ENCODE results near the gene STAC2.

STAC2 gene

DNA sequence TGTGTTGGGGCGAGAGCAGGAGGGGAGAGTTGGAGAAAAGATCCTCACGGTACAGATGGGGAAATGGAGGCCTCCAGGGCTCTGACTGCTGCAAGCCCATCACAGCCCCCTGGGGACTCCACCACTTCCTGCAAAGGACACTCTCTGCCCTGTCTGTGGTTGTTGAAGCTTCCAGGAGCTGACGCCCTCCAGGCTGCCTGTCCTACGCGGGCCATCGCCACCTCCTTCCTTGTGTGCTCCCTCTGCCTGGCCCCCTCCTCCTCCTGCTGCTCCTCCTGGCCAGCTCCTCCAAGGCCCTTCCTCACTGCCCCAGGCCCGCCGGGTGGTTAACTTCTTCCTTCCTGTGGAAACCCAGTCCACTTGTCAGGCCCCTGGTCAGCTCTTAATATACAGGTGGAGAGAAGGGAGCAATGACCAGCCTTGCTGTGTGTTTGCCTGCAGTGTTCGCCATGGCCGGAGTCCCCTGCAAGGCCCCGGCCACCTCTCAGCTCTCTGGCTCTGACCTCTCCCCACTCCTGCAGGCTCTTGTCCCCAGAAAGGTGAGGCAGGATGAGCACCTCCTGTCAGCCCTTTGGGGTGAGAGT lies 18.4 kb upstream of the STAC2 start:
- Histone ChIP-seq H3K4me1 (ENCODE audit: control insufficient read depth, low read depth, low read length) (no peaks in the 10 kb centered on the region), H3K56ac (ENCODE audit: low read length) (peak overlapping the region; percentile 37), H3K4ac (ENCODE audit: low read depth, low read length) (no peak overlapping the region), H3K4me2 (ENCODE audit: low read length) (no peak overlapping the region), H2BK15ac (replicated peaks; ENCODE audit: low read depth) (no peak overlapping the region), H3K27me3 (ENCODE audit: insufficient read depth, low read length, poor library complexity) (no peaks in the 10 kb centered on the region), H4K5ac (ENCODE audit: low read length) (no peak overlapping the region), H4K8ac (ENCODE audit: low read depth, low read length) (no peak overlapping the region), H3K9ac (ENCODE audit: low read length) (no peak overlapping the region), H3K79me1 (ENCODE audit: low read length) (no peaks in the 10 kb centered on the region), H2BK120ac (ENCODE audit: low read depth, low read length) (no peak overlapping the region), H3K23ac (ENCODE audit: low read length) (no peak overlapping the region), H2AK5ac (ENCODE audit: low read length) (no peak overlapping the region), H3K27ac (ENCODE audit: low read depth, low read length) (no peak overlapping the region), H3K4me3 (ENCODE audit: low read length) (no peak overlapping the region), H3K36me3 (ENCODE audit: control insufficient read depth, insufficient read depth, low read length) (no peaks in the 10 kb centered on the region), H3K18ac (ENCODE audit: low read length) (no peak overlapping the region), H3K79me2 (ENCODE audit: control insufficient read depth, insufficient read depth, low read length) (no peaks in the 10 kb centered on the region), H2BK5ac (ENCODE audit: low read length) (no peak overlapping the region)
- DNase-seq = peak; percentile 37
- no CpG with 5 or more reads among the region's 11 CpGs for WGBS (ENCODE audit: extremely low coverage, insufficient coverage, low lambda C conversion rate)

- Histone ChIP-seq H3K4me2 (ENCODE audit: low read length) (no peak overlapping the region), H3K27me3 (ENCODE audit: insufficient read depth, low read length, poor library complexity) (no peaks in the 10 kb centered on the region), H3K56ac (ENCODE audit: low read length) (no peak overlapping the region), H3K36me3 (ENCODE audit: control insufficient read depth, insufficient read depth, low read length) (no peaks in the 10 kb centered on the region), H3K79me1 (ENCODE audit: low read length) (no peaks in the 10 kb centered on the region), H3K79me2 (ENCODE audit: control insufficient read depth, insufficient read depth, low read length) (no peaks in the 10 kb centered on the region), H3K27ac (ENCODE audit: low read depth, low read length) (no peak overlapping the region), H2AK5ac (ENCODE audit: low read length) (no peak overlapping the region), H4K5ac (ENCODE audit: low read length) (no peak overlapping the region), H2BK5ac (ENCODE audit: low read length) (no peak overlapping the region), H3K4ac (ENCODE audit: low read depth, low read length) (no peak overlapping the region), H2BK120ac (ENCODE audit: low read depth, low read length) (no peak overlapping the region), H3K9ac (ENCODE audit: low read length) (no peak overlapping the region), H3K4me1 (ENCODE audit: control insufficient read depth, low read depth, low read length) (no peaks in the 10 kb centered on the region), H3K23ac (ENCODE audit: low read length) (no peak overlapping the region), H3K4me3 (ENCODE audit: low read length) (no peak overlapping the region), H2BK15ac (replicated peaks; ENCODE audit: low read depth) (no peak overlapping the region), H4K8ac (ENCODE audit: low read depth, low read length) (no peak overlapping the region), H3K18ac (ENCODE audit: low read length) (no peak overlapping the region)
- DNase-seq = no peak
- no CpG with 5 or more reads among the region's 8 CpGs for WGBS (ENCODE audit: extremely low coverage, insufficient coverage, low lambda C conversion rate)
Observed at GRCh38 chr17:39243155-39243554, 17.4 kb upstream of the STAC2 start.

- Histone ChIP-seq H3K79me2 (ENCODE audit: control insufficient read depth, insufficient read depth, low read length) (no peaks in the 10 kb centered on the region), H2BK5ac (ENCODE audit: low read length) (no peak overlapping the region), H3K36me3 (ENCODE audit: control insufficient read depth, insufficient read depth, low read length) (no peaks in the 10 kb centered on the region), H3K4ac (ENCODE audit: low read depth, low read length) (no peak overlapping the region), H3K56ac (ENCODE audit: low read length) (no peak overlapping the region), H4K5ac (ENCODE audit: low read length) (no peak overlapping the region), H2AK5ac (ENCODE audit: low read length) (no peak overlapping the region), H2BK120ac (ENCODE audit: low read depth, low read length) (no peak overlapping the region), H4K8ac (ENCODE audit: low read depth, low read length) (no peak overlapping the region), H3K27me3 (ENCODE audit: insufficient read depth, low read length, poor library complexity) (no peaks in the 10 kb centered on the region), H2BK15ac (replicated peaks; ENCODE audit: low read depth) (no peak overlapping the region), H3K23ac (ENCODE audit: low read length) (no peak overlapping the region), H3K79me1 (ENCODE audit: low read length) (no peaks in the 10 kb centered on the region), H3K4me2 (ENCODE audit: low read length) (no peak overlapping the region), H3K27ac (ENCODE audit: low read depth, low read length) (no peak overlapping the region), H3K4me3 (ENCODE audit: low read length) (no peak overlapping the region), H3K4me1 (ENCODE audit: control insufficient read depth, low read depth, low read length) (no peaks in the 10 kb centered on the region), H3K18ac (ENCODE audit: low read length) (no peak overlapping the region), H3K9ac (ENCODE audit: low read length) (no peak overlapping the region)
- no peak for DNase-seq
- no CpG with 5 or more reads among the region's 5 CpGs for WGBS (ENCODE audit: extremely low coverage, insufficient coverage, low lambda C conversion rate)
Observed at GRCh38 chr17:39240631-39241030, 14.9 kb upstream of the STAC2 start.

- no peak overlapping the region for H3K4ac ChIP-seq (ENCODE audit: low read depth, low read length)
- H2AK5ac ChIP-seq (ENCODE audit: low read length) = no peak overlapping the region
- H3K36me3 ChIP-seq (ENCODE audit: control insufficient read depth, insufficient read depth, low read length) = no peaks in the 10 kb centered on the region
- DNase-seq = peak; percentile 79
- no peak overlapping the region for H2BK5ac ChIP-seq (ENCODE audit: low read length)
- H2BK120ac ChIP-seq (ENCODE audit: low read depth, low read length) = no peak overlapping the region
- H4K8ac ChIP-seq (ENCODE audit: low read depth, low read length) = no peak overlapping the region
- no peak overlapping the region for H3K18ac ChIP-seq (ENCODE audit: low read length)
- WGBS (ENCODE audit: extremely low coverage, insufficient coverage, low lambda C conversion rate) = no CpG with 5 or more reads among the region's 16 CpGs
- no peak overlapping the region for H4K5ac ChIP-seq (ENCODE audit: low read length)
- no peaks in the 10 kb centered on the region for H3K79me1 ChIP-seq (ENCODE audit: low read length)
- no peak overlapping the region for H3K4me3 ChIP-seq (ENCODE audit: low read length)
- H3K56ac ChIP-seq (ENCODE audit: low read length) = no peak overlapping the region
- H3K79me2 ChIP-seq (ENCODE audit: control insufficient read depth, insufficient read depth, low read length) = no peaks in the 10 kb centered on the region
- H2BK15ac ChIP-seq (replicated peaks; ENCODE audit: low read depth) = no peak overlapping the region
- no peaks in the 10 kb centered on the region for H3K27me3 ChIP-seq (ENCODE audit: insufficient read depth, low read length, poor library complexity)
- H3K27ac ChIP-seq (ENCODE audit: low read depth, low read length) = no peak overlapping the region
- no peak overlapping the region for H3K4me2 ChIP-seq (ENCODE audit: low read length)
- no peak overlapping the region for H3K9ac ChIP-seq (ENCODE audit: low read length)
- no peak overlapping the region for H3K23ac ChIP-seq (ENCODE audit: low read length)
- no peaks in the 10 kb centered on the region for H3K4me1 ChIP-seq (ENCODE audit: control insufficient read depth, low read depth, low read length)
Observed at GRCh38 chr17:39239640-39240314, 14.0 kb upstream of the STAC2 start.

DNA sequence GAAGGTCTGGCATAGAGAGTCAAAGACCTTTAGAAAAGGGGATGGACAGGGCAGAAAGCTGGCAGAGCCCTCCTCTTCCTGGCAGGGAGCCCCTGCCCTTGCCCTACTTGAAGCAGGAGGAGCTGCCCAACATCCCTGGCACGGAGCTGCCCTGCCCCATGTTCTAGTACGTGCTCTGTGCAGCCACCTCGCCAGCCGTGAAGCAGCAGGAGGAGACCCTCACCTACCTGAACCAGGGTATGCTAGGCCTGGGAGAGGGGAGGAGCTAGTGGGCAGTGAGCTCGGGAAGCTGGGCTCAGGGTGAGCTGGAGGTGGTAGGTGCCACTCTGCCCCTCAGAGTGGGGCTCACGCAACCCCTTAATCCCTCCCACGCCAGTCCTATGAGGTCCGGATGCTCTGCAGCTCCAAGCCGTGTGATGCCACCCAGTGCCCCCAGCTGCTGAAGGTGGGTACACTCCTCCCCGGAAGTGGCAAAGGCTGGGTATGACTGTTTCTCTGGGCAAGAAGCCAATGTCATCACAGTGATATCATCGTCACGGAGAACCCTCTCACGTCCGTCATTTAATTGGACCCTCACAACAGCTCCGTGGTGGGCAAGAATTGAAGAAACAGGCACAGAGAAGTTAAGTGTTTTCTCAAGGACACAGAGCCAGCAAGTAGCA lies 12.7 kb upstream of the STAC2 start:
- Histone ChIP-seq H2BK5ac (ENCODE audit: low read length) (no peak overlapping the region), H3K4me3 (ENCODE audit: low read length) (no peak overlapping the region), H3K4me1 (ENCODE audit: control insufficient read depth, low read depth, low read length) (no peaks in the 10 kb centered on the region), H3K79me1 (ENCODE audit: low read length) (no peaks in the 10 kb centered on the region), H3K79me2 (ENCODE audit: control insufficient read depth, insufficient read depth, low read length) (no peaks in the 10 kb centered on the region), H2BK15ac (replicated peaks; ENCODE audit: low read depth) (no peak overlapping the region), H3K18ac (ENCODE audit: low read length) (no peak overlapping the region), H3K23ac (ENCODE audit: low read length) (no peak overlapping the region), H3K9ac (ENCODE audit: low read length) (no peak overlapping the region), H3K56ac (ENCODE audit: low read length) (no peak overlapping the region), H3K27me3 (ENCODE audit: insufficient read depth, low read length, poor library complexity) (no peaks in the 10 kb centered on the region), H3K4ac (ENCODE audit: low read depth, low read length) (no peak overlapping the region), H3K27ac (ENCODE audit: low read depth, low read length) (no peak overlapping the region), H2BK120ac (ENCODE audit: low read depth, low read length) (no peak overlapping the region), H4K5ac (ENCODE audit: low read length) (no peak overlapping the region), H3K4me2 (ENCODE audit: low read length) (no peak overlapping the region), H3K36me3 (ENCODE audit: control insufficient read depth, insufficient read depth, low read length) (no peaks in the 10 kb centered on the region), H2AK5ac (ENCODE audit: low read length) (no peak overlapping the region), H4K8ac (ENCODE audit: low read depth, low read length) (no peak overlapping the region)
- DNase-seq = no peak
- WGBS (ENCODE audit: extremely low coverage, insufficient coverage, low lambda C conversion rate) = no CpG with 5 or more reads among the region's 15 CpGs
